Esophagus muscularis mucosa (tissue), 4 donors: ENCODE measurements around the gene CCNL2. TPM values are rescaled to one million over a fixed set of nuclear protein-coding genes. Genes with fewer than 3 reads are reported as not detected.

ENCODE experiments used
- DNase-seq: peaks from one replicate; pipeline ENCODE4 v3.0.0-alpha.2; 2017; ENCODE audit errors: extremely low spot score
- H3K27ac ChIP-seq, 4 donors: fragments of 200-600 bp; sonication (generic); replicated peaks in 1 of 4; 1 replicate in 3 of 4; 2 replicates in 1 of 4; pipeline ENCODE4 v1.5.1; 2016 to 2019; ENCODE audit warnings: mild to moderate bottlenecking in 1 of 4
- H3K27me3 ChIP-seq, 4 donors: fragments of 200-600 bp; sonication (generic); one replicate each; pipeline versions ENCODE4 v1.5.1 to v1.6.0; 2016 to 2019
- H3K36me3 ChIP-seq, 4 donors: fragments of 200-600 bp; sonication (generic); one replicate each; pipeline ENCODE4 v1.5.1; 2016 to 2019
- H3K4me1 ChIP-seq, 4 donors: fragments of 200-600 bp; sonication (generic); one replicate each; pipeline ENCODE4 v1.5.1; 2016 to 2019
- H3K4me3 ChIP-seq, 4 donors: fragments of 200-600 bp; sonication (generic); 1 replicate in 2 of 4; 2 replicates in 2 of 4; pipeline ENCODE4 v1.5.1; 2016 to 2019; ENCODE audit warnings: mild to moderate bottlenecking in 4 of 4, moderate library complexity in 1 of 4
- H3K9me3 ChIP-seq, 4 donors: fragments of 200-600 bp; sonication (generic); 1 replicate in 3 of 4; 2 replicates in 1 of 4; pipeline ENCODE4 v1.5.1; 2016 to 2019
- EP300 ChIP-seq: sonication (generic); formaldehyde crosslinking; IDR thresholded peaks from one replicate; pipeline ENCODE4 v1.6.1; 2017; ENCODE audit warnings: antibody characterized with exemption
- POLR2A ChIP-seq: fragments of 450-650 bp; IDR thresholded peaks from one replicate; pipeline ENCODE4 v1.6.1; 2017; ENCODE audit warnings: antibody characterized with exemption, moderate library complexity, mild to moderate bottlenecking, low read depth
- POLR2AphosphoS5 ChIP-seq, 2 donors: sonication (generic); formaldehyde crosslinking; IDR thresholded peaks; one replicate each; pipeline ENCODE4 v1.6.1; 2017; ENCODE audit warnings: antibody characterized with exemption in 2 of 2
- WGBS: methylation state at CpG from one replicate; pipeline ENCODE4 v1.1.5; 2018; 5-methylcytosine and 5-hydroxymethylcytosine counted together
- intact Hi-C: fragments of 100-400 bp; cut with DNase I; formaldehyde crosslinking; loops from one replicate; pipeline ENCODE4 v1.15.1; 2023
- total RNA-seq, 4 donors: library from RNA; depleted of rRNA; stranded (reverse); fragments of >200 nt; gene quantifications; one replicate each; pipeline versions ENCODE4 v1.1.0 to v1.2.1, GENCODE V29; 2016
- TF ChIP-seq, protein P1 (sequence below), 3 experiments: fragments of 200-600 bp in 2 of 3; fragments of 450-650 bp in 1 of 3; sonication (generic) in 2 of 3; IDR thresholded peaks; one replicate each; pipeline ENCODE4 v1.5.1; 2017 to 2019; ENCODE audit warnings: antibody characterized with exemption in 3 of 3, mild to moderate bottlenecking in 2 of 3, moderate library complexity in 1 of 3

Gene CCNL2
- total RNA-seq, 4 donors from 2014 or later = 73.4 to 136 (median 108) TPM

DNA sequence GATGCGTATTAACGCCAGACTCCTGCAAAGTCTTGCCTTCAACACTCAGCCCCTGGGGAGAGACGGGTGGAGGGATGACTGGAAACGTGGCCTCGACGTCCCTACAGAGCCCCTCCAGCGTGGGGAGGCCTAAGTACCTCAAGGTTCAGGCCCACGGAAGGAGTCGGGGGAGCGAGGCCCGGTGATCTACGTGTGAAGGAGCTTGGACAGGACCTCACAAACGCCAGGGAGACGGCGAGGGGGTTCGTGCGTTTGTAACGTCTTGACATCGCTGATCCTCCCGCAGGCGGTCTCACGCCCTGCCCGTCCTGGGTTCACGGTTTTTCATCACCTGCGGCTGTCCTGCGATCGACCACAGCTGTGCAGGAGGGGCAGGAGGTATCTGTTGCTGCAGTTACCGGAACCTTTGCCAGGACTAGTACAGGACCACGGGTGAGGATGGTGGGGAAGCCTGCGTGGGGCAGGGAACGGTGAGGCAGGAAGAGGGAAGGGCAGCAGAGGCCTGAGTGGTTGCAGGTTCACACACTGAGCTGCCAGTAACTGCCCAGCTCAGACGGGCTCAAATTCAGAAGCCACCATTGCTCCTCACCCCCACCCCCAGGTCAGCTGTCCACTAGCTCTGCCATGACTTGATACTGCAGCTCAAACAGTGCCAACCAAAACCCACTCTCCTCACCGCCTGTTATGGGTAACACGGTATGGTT, 889 bp upstream of the CCNL2 start:
- H3K9me3 ChIP-seq = no peaks in the 10 kb centered on the region
- intact Hi-C loops = loop anchor here (2.0 kb wide), 1 partner anchor 25 kb away; the partner anchor contains the start of gene AURKAIP1
- H3K27ac ChIP-seq = peak overlapping the region; percentile 85 to 92 (median 88)
- WGBS = 22% methylated on average over 9 of the region's 34 CpGs
- no peak for DNase-seq
- no peaks in the 10 kb centered on the region for H3K27me3 ChIP-seq
- peaks cover 44 to 69% (median 51%) of the 10 kb centered on the region in 4 donors for H3K4me1 ChIP-seq
- peak overlapping the region; percentile 87 to 100 (median 97) for H3K4me3 ChIP-seq
- peaks cover 40 to 80% (median 78%) of the 10 kb centered on the region in 4 donors for H3K36me3 ChIP-seq
- TF ChIP-seq POLR2A (no peak), POLR2AphosphoS5 (IDR thresholded peaks at IDR 0.05) (no peak), EP300 (no peak)
- TF ChIP-seq, protein P1, sequence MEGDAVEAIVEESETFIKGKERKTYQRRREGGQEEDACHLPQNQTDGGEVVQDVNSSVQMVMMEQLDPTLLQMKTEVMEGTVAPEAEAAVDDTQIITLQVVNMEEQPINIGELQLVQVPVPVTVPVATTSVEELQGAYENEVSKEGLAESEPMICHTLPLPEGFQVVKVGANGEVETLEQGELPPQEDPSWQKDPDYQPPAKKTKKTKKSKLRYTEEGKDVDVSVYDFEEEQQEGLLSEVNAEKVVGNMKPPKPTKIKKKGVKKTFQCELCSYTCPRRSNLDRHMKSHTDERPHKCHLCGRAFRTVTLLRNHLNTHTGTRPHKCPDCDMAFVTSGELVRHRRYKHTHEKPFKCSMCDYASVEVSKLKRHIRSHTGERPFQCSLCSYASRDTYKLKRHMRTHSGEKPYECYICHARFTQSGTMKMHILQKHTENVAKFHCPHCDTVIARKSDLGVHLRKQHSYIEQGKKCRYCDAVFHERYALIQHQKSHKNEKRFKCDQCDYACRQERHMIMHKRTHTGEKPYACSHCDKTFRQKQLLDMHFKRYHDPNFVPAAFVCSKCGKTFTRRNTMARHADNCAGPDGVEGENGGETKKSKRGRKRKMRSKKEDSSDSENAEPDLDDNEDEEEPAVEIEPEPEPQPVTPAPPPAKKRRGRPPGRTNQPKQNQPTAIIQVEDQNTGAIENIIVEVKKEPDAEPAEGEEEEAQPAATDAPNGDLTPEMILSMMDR (IDR thresholded peaks at IDR 0.05) = no peak

GRCh38 chr1:1398677-1399186, 403 bp downstream of the CCNL2 start:
- peak overlapping the region; percentile 88 to 92 (median 88) for H3K27ac ChIP-seq
- peaks cover 47 to 80% (median 78%) of the 10 kb centered on the region in 4 donors for H3K36me3 ChIP-seq
- WGBS = 0% methylated on average over 19 of the region's 54 CpGs
- DNase-seq = no peak
- TF ChIP-seq, protein P1 (IDR thresholded peaks at IDR 0.05) = no peak
- TF ChIP-seq POLR2AphosphoS5 (IDR thresholded peaks at IDR 0.05) = no peak
- no peak for TF ChIP-seq EP300
- no peak for TF ChIP-seq POLR2A
- intact Hi-C loops = loop anchor here (2.0 kb wide), 1 partner anchor 24 kb away; the partner anchor contains the start of gene AURKAIP1
- peak overlapping the region; percentile 87 to 100 (median 97) for H3K4me3 ChIP-seq
- H3K9me3 ChIP-seq = no peaks in the 10 kb centered on the region
- no peaks in the 10 kb centered on the region for H3K27me3 ChIP-seq
- peaks cover 43 to 62% (median 49%) of the 10 kb centered on the region in 4 donors for H3K4me1 ChIP-seq

GRCh38 chr1:1397839-1398523, 1.2 kb downstream of the CCNL2 start:
- Histone ChIP-seq H3K27ac (peak overlapping the region; percentile 88 to 92 (median 88)), H3K4me3 (peak overlapping the region; percentile 87 to 100 (median 97)), H3K36me3 (peaks cover 55 to 80% (median 78%) of the 10 kb centered on the region in 4 donors), H3K4me1 (peaks cover 43 to 66% (median 49%) of the 10 kb centered on the region in 4 donors), H3K27me3 (no peaks in the 10 kb centered on the region), H3K9me3 (no peaks in the 10 kb centered on the region)
- no peak for DNase-seq
- TF ChIP-seq EP300 = no peak
- TF ChIP-seq, protein P1 (IDR thresholded peaks at IDR 0.05) = no peak
- TF ChIP-seq POLR2A = no peak
- TF ChIP-seq POLR2AphosphoS5 (IDR thresholded peaks at IDR 0.05) = no peak
- intact Hi-C loops = loop anchor here (2.0 kb wide), 1 partner anchor 23 kb away; the partner anchor contains the start of gene AURKAIP1
- 57% methylated on average over 14 of the region's 19 CpGs for WGBS

DNA sequence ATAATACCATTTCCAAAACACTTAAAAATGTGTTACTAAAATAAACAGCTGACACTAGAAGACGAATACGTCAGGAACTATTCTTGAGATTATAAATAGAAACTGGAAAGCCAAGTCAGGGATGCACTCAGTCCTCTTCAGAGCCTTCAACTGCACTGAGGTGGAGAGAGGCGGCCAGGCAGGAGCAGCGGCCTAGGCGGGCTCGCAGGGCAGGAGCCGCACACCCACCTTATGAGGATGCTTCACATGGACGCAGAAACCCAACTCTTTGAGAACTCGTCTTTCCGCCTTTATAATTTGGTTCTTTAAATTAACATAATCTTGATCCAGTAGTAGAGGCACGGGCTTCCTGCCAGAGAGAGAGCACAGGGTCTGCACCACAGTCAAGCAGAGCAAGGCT, 4.0 kb downstream of the CCNL2 start:
- peaks cover 35 to 44% (median 39%) of the 10 kb centered on the region in 4 donors for H3K4me1 ChIP-seq
- WGBS = 79% methylated on average over 11 of the region's 11 CpGs

More for the DNA sequence above, 4.0 kb downstream of the CCNL2 start:
- peak overlapping the region in 1 of 4 donors; percentile 32 for H3K27ac ChIP-seq
- TF ChIP-seq, protein P1 (IDR thresholded peaks at IDR 0.05) = no peak
- TF ChIP-seq EP300 = no peak
- TF ChIP-seq POLR2A = no peak
- no peak for TF ChIP-seq POLR2AphosphoS5 (IDR thresholded peaks at IDR 0.05)
- no peak for DNase-seq
- no peak overlapping the region for H3K4me3 ChIP-seq
- H3K9me3 ChIP-seq = no peaks in the 10 kb centered on the region
- H3K36me3 ChIP-seq = peaks cover 66 to 82% (median 80%) of the 10 kb centered on the region in 4 donors
- no peaks in the 10 kb centered on the region for H3K27me3 ChIP-seq
- intact Hi-C loops = no loop called here
